Panc1 (cell line): Measurements from ENCODE around the gene KIAA1755.

Experiments
- POLR2AphosphoS5 ChIP-seq: IDR thresholded peaks from 2 replicates; pipeline ENCODE4 v1.6.1; 2012; ENCODE audit warnings: mild to moderate bottlenecking, low read depth, low read length, moderate library complexity
- TF ChIP-seq, protein P1 (sequence below): fragments of 450-650 bp; IDR thresholded peaks from 2 replicates; pipeline ENCODE4 v1.5.1; 2017; ENCODE audit warnings: mild to moderate bottlenecking

DNA sequence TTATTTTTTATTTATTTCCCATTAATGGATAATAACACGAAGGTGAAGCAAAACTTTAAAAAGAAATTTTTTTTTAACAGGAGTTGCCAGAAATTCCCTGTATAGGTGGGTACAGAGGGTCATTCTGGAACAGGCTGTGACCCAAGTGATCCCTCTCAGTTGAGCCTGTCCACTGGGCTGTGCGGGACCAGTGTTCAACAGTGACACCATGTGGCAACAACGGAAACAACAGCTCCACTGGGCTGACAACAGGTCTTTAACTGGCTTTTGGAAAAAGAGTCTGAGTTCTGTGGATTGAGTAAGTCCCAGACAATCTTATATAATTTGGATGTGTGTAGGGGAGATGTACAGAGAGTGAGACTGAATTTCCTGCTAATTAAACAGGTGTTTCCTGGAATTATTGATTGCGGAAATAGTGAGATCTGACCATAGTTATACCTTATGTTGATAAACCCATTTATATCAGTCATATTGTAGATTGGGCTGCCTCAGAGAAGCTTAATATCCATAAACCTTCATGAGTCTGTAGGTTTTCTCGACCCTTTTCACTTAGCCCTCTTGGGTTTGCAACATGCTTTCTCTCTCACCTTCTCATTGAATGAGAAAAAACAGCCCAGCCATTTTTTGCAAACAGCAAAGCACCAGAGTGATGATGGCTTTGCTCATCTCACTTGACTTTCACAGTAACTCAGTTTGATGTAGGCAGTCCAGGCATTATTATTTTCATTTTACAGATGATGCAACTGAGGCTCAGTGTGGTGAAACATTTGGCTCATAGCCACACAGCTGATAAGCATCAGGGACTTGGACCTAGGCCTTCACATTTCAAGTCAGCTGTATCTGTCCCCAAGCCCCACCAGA is 17.5 kb downstream of the KIAA1755 start:
- TF ChIP-seq, protein P1, sequence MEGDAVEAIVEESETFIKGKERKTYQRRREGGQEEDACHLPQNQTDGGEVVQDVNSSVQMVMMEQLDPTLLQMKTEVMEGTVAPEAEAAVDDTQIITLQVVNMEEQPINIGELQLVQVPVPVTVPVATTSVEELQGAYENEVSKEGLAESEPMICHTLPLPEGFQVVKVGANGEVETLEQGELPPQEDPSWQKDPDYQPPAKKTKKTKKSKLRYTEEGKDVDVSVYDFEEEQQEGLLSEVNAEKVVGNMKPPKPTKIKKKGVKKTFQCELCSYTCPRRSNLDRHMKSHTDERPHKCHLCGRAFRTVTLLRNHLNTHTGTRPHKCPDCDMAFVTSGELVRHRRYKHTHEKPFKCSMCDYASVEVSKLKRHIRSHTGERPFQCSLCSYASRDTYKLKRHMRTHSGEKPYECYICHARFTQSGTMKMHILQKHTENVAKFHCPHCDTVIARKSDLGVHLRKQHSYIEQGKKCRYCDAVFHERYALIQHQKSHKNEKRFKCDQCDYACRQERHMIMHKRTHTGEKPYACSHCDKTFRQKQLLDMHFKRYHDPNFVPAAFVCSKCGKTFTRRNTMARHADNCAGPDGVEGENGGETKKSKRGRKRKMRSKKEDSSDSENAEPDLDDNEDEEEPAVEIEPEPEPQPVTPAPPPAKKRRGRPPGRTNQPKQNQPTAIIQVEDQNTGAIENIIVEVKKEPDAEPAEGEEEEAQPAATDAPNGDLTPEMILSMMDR, result no peak; the same call in 1 of the 2 replicates
- TF ChIP-seq POLR2AphosphoS5, result no peak
